GM12878 (cell line): ENCODE measurements around the gene RAB3C. TPM values are rescaled to one million over a fixed set of nuclear protein-coding genes. Genes with fewer than 3 reads are reported as not detected.

Experiments
- polyA plus RNA-seq, 11 experiments: library from polyadenylated mRNA; depleted of rRNA in 4 of 11; unstranded in 6 of 11; stranded (reverse) in 5 of 11; fragments of >200 nt; fragmentation: Nextera tagmentation in 4 of 11; fragmentation: Illumina TruSeq in 1 of 11; extraction: Ambion mirVana in 4 of 11; extraction: Trizol in 1 of 11; gene quantifications; 1 replicate in 1 of 11; 2 replicates in 10 of 11; pipeline versions ENCODE4 v1.2.1 to v1.2.3, GENCODE V29; 2011 to 2016; ENCODE audit warnings: inconsistent platforms in 2 of 11, missing spikeins in 2 of 11, low read depth in 1 of 11
- total RNA-seq, 4 experiments: library from RNA; depleted of rRNA in 3 of 4; stranded (reverse); fragments of >200 nt in 3 of 4; fragmentation: Illumina TruSeq in 1 of 4; extraction: Trizol in 1 of 4; gene quantifications; 2 replicates each; pipeline versions ENCODE4 v1.2.1 to v1.2.3, GENCODE V29; 2013 to 2021

The RAB3C gene
- total and polyA plus RNA-seq, 10 of the 15 experiments (the other 5 are each of a cell fraction or from before 2014, with no cell fraction given): not detected

Other genes with a start within 250 kb of the RAB3C start
- 0.38 and 0.73 TPM in 2 replicates for gene PLK2, start 123.0 kb upstream of the RAB3C start, total RNA-seq (2014; rRNA removed)
- 0.46 and 0.63 TPM in 2 replicates for gene PLK2, start 123.0 kb upstream of the RAB3C start, total RNA-seq (2014; rRNA removed; fragmentation: Illumina TruSeq; extraction: Trizol)
- gene PLK2, start 123.0 kb upstream of the RAB3C start, total RNA-seq (2021): 0.56 and 0.69 TPM in 2 replicates
- 3.9 and 6.3 TPM in 2 replicates for gene PLK2, start 123.0 kb upstream of the RAB3C start, polyA plus RNA-seq (2011; rRNA removed)
- gene PLK2, start 123.0 kb upstream of the RAB3C start, polyA plus RNA-seq (2014; fragmentation: Illumina TruSeq; extraction: Trizol): 0.27 and 0.34 TPM in 2 replicates
- under 1 TPM; 0.07 to 0.16 TPM for gene PLK2, start 123.0 kb upstream of the RAB3C start, polyA plus RNA-seq (2014; fragmentation: Nextera tagmentation; extraction: Ambion mirVana)
- gene PLK2, start 123.0 kb upstream of the RAB3C start, polyA plus RNA-seq (2014; rRNA removed): 0.04 and 0.35 TPM in 2 replicates
- gene PLK2, start 123.0 kb upstream of the RAB3C start, polyA plus RNA-seq (2016; fragmentation: Nextera tagmentation; extraction: Ambion mirVana): 1 to 10 TPM in 1 of 2 experiments, under 1 TPM in 1; 0.47 to 1.0 TPM
- 0.44 and 0.45 TPM in 2 replicates for gene GAPT, start 91.6 kb upstream of the RAB3C start, total RNA-seq (2014; rRNA removed)
- 0.69 and 0.85 TPM in 2 replicates for gene GAPT, start 91.6 kb upstream of the RAB3C start, total RNA-seq (2014; rRNA removed; fragmentation: Illumina TruSeq; extraction: Trizol)
- 0.29 and 0.67 TPM in 2 replicates for gene GAPT, start 91.6 kb upstream of the RAB3C start, total RNA-seq (2021)
- gene GAPT, start 91.6 kb upstream of the RAB3C start, polyA plus RNA-seq (2011; rRNA removed): 0.15 and 0.53 TPM in 2 replicates
- 0.96 and 3.2 TPM in 2 replicates for gene GAPT, start 91.6 kb upstream of the RAB3C start, polyA plus RNA-seq (2014; fragmentation: Illumina TruSeq; extraction: Trizol)
- under 1 TPM; 0.47 to 0.79 TPM for gene GAPT, start 91.6 kb upstream of the RAB3C start, polyA plus RNA-seq (2014; fragmentation: Nextera tagmentation; extraction: Ambion mirVana)
- 0.24 and 0.30 TPM in 2 replicates for gene GAPT, start 91.6 kb upstream of the RAB3C start, polyA plus RNA-seq (2014; rRNA removed)
- gene GAPT, start 91.6 kb upstream of the RAB3C start, polyA plus RNA-seq (2016; fragmentation: Nextera tagmentation; extraction: Ambion mirVana): not detected